ENCODE results near the gene NSUN3. TPM values are rescaled to one million over a fixed set of nuclear protein-coding genes. Genes with fewer than 3 reads are reported as not detected.

NSUN3 gene
- total RNA-seq, 1 experiment from 2014 or later: 14.4 TPM

- no peaks in the 10 kb centered on the region for H3K4me1 ChIP-seq (ENCODE audit: control insufficient read depth, insufficient read depth, low read length)
- no peaks in the 10 kb centered on the region for H3K36me3 ChIP-seq (ENCODE audit: control insufficient read depth, insufficient read depth, low read length)
- no peak overlapping the region for H3K27ac ChIP-seq (ENCODE audit: low read length)
- no peak overlapping the region for H3K4me3 ChIP-seq (ENCODE audit: low read depth in 2 of 2, low read length in 2 of 2)
- no peak for ATAC-seq
- in situ Hi-C loops (cut with HindIII; ENCODE audit: low pct_unique_long_range_greater_than_20kb, low sequenced_read_pairs): no loop called here
- no peak for DNase-seq (ENCODE audit: low read depth, low spot score)
- TF ChIP-seq REST (IDR thresholded peaks at IDR 0.05; ENCODE audit: insufficient read depth in 1 of 2, low read depth in 2 of 2, low read length in 1 of 2): no peak
- TF ChIP-seq SIN3A (IDR thresholded peaks at IDR 0.05; ENCODE audit: borderline replicate concordance, insufficient read depth, low read depth, low read length): no peak
- TF ChIP-seq TCF7L2 (IDR thresholded peaks at IDR 0.05; ENCODE audit: low read depth, low read length): no peak
- TF ChIP-seq POLR2AphosphoS5 (IDR thresholded peaks at IDR 0.05; ENCODE audit: low read depth, low read length): no peak
- no peak for TF ChIP-seq CTCF (IDR thresholded peaks at IDR 0.05)
- no peaks in the 10 kb centered on the region; the same call in 1 of the 2 replicates for H3K27me3 ChIP-seq (ENCODE audit: control insufficient read depth, insufficient read depth, low read length)
- BruUV-seq (replicated peaks): no TSS peak
- ChIA-PET CTCF (no interaction called here), POLR2A (no interaction called here)
- H3K9me3 ChIP-seq (ENCODE audit: control insufficient read depth, insufficient read depth, low read depth, low read length): no peaks in the 10 kb centered on the region
- intact Hi-C loops (cut with micrococcal nuclease; ENCODE audit: unreplicated experiment): no loop called here
Observed at GRCh38 chr3:94173673-94174434, 111.0 kb downstream of the NSUN3 start.

GRCh38 chr3:94175677-94176076 is 112.8 kb downstream of the NSUN3 start:
- Histone ChIP-seq H3K36me3 (ENCODE audit: control insufficient read depth, insufficient read depth, low read length) (no peaks in the 10 kb centered on the region), H3K4me1 (ENCODE audit: control insufficient read depth, insufficient read depth, low read length) (no peaks in the 10 kb centered on the region), H3K9me3 (ENCODE audit: control insufficient read depth, insufficient read depth, low read depth, low read length) (no peaks in the 10 kb centered on the region), H3K4me3 (ENCODE audit: low read depth in 2 of 2, low read length in 2 of 2) (no peak overlapping the region), H3K27me3 (ENCODE audit: control insufficient read depth, insufficient read depth, low read length) (no peaks in the 10 kb centered on the region; the same call in 1 of the 2 replicates), H3K27ac (ENCODE audit: low read length) (no peak overlapping the region)
- ATAC-seq (no peak), DNase-seq (ENCODE audit: low read depth, low spot score) (no peak)
- in situ Hi-C loops (cut with HindIII; ENCODE audit: low pct_unique_long_range_greater_than_20kb, low sequenced_read_pairs): no loop called here
- intact Hi-C loops (cut with micrococcal nuclease; ENCODE audit: unreplicated experiment): no loop called here
- no TSS peak for BruUV-seq (replicated peaks)
- TF ChIP-seq SIN3A (IDR thresholded peaks at IDR 0.05; ENCODE audit: borderline replicate concordance, insufficient read depth, low read depth, low read length) (no peak), POLR2AphosphoS5 (IDR thresholded peaks at IDR 0.05; ENCODE audit: low read depth, low read length) (no peak), CTCF (IDR thresholded peaks at IDR 0.05) (no peak), TCF7L2 (IDR thresholded peaks at IDR 0.05; ENCODE audit: low read depth, low read length) (no peak), REST (IDR thresholded peaks at IDR 0.05; ENCODE audit: insufficient read depth in 1 of 2, low read depth in 2 of 2, low read length in 1 of 2) (no peak)
- POLR2A ChIA-PET: no interaction called here
- CTCF ChIA-PET: no interaction called here
